ENCODE data around the gene IGLL5.

IGLL5 gene

GRCh38 chr22:22941831-22942510, 54.4 kb downstream of the IGLL5 start:
- peak; percentile 13 for DNase-seq

- DNase-seq, result peak; percentile 73
Measured at GRCh38 chr22:22942511-22943329, 55.1 kb downstream of the IGLL5 start.

- DNase-seq, result no peak
Measured at GRCh38 chr22:22943521-22944267, 56.1 kb downstream of the IGLL5 start.

- no peak for DNase-seq
Measured at GRCh38 chr22:22944268-22944985, 56.8 kb downstream of the IGLL5 start.

GRCh38 chr22:22945195-22945594, 57.6 kb downstream of the IGLL5 start:
- DNase-seq, result no peak
